MM.1S (cell line): ENCODE data around the gene RAB12.

Experiments used
- EZH2 ChIP-seq: fragments of 300-600 bp; sonication (generic); optimal IDR thresholded peaks from 2 replicates; pipeline ENCODE3; 2017; ENCODE audit warnings: low read depth, mild to moderate bottlenecking, antibody characterized with exemption, low read length, mixed read lengths
- EZH2phosphoT487 ChIP-seq: fragments of 300-600 bp; sonication (generic); IDR thresholded peaks from 2 replicates; pipeline ENCODE4 v1.6.1; 2018; ENCODE audit warnings: antibody characterized with exemption, low read length
- TF ChIP-seq, protein P1 (sequence below): fragments of 300-600 bp; sonication (generic); IDR thresholded peaks from 2 replicates; pipeline ENCODE4 v1.5.1; 2016; ENCODE audit warnings: antibody characterized with exemption, low read length, mixed read lengths

DNA sequence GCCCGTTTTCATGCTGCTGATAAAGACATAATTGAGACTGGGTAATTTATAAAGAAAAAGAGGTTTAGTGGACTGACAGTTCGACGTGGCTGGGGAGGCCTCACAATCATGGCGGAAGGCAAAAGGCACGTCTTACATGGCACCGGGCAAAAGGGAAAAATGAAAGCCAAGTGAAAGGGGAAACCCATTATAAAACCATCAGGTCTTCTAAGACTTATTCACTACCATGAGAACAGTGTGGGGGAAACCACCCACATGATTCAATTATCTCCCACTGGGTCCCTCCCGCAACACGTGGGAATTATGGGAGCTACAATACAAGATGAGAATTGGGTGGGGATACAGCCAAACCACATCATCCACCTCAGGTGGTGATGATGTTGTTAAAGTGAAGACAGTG, 3.3 kb upstream of the RAB12 start:
- TF ChIP-seq, protein P1, sequence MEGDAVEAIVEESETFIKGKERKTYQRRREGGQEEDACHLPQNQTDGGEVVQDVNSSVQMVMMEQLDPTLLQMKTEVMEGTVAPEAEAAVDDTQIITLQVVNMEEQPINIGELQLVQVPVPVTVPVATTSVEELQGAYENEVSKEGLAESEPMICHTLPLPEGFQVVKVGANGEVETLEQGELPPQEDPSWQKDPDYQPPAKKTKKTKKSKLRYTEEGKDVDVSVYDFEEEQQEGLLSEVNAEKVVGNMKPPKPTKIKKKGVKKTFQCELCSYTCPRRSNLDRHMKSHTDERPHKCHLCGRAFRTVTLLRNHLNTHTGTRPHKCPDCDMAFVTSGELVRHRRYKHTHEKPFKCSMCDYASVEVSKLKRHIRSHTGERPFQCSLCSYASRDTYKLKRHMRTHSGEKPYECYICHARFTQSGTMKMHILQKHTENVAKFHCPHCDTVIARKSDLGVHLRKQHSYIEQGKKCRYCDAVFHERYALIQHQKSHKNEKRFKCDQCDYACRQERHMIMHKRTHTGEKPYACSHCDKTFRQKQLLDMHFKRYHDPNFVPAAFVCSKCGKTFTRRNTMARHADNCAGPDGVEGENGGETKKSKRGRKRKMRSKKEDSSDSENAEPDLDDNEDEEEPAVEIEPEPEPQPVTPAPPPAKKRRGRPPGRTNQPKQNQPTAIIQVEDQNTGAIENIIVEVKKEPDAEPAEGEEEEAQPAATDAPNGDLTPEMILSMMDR = no peak
- TF ChIP-seq EZH2 (no peak), EZH2phosphoT487 (no peak)
